ENCODE measurements around the gene ADGRV1. TPM values are rescaled to one million over a fixed set of nuclear protein-coding genes. Genes with fewer than 3 reads are reported as not detected.

ADGRV1 gene
- total RNA-seq, 1 donor, result 0.43 TPM

DNA sequence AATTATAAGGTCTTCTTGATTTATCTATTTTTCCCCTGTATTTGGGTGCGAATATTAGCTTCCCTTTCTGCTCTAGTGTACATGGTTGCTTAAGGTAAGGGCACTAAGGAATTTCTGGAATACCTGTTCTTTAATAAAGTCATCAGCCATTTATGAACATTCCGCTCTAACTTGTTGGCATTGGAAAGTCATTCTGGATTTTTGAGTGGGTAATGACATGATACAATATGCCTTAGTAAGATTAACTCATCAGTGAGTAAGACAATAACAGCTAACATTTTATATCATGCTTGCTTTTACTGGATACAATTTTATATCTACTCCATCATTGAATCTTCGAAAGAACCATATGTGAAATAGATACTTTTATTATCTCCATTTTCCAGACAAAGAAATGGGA, 628.4 kb downstream of the ADGRV1 start:
- TF ChIP-seq, protein P1, sequence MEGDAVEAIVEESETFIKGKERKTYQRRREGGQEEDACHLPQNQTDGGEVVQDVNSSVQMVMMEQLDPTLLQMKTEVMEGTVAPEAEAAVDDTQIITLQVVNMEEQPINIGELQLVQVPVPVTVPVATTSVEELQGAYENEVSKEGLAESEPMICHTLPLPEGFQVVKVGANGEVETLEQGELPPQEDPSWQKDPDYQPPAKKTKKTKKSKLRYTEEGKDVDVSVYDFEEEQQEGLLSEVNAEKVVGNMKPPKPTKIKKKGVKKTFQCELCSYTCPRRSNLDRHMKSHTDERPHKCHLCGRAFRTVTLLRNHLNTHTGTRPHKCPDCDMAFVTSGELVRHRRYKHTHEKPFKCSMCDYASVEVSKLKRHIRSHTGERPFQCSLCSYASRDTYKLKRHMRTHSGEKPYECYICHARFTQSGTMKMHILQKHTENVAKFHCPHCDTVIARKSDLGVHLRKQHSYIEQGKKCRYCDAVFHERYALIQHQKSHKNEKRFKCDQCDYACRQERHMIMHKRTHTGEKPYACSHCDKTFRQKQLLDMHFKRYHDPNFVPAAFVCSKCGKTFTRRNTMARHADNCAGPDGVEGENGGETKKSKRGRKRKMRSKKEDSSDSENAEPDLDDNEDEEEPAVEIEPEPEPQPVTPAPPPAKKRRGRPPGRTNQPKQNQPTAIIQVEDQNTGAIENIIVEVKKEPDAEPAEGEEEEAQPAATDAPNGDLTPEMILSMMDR (IDR thresholded peaks at IDR 0.05; ENCODE audit: insufficient read depth, low read depth, low read length), result no peak
- no peak for DNase-seq (ENCODE audit: low read depth)
- H3K4me3 ChIP-seq (ENCODE audit: low read depth, low read length), result no peak overlapping the region

DNA sequence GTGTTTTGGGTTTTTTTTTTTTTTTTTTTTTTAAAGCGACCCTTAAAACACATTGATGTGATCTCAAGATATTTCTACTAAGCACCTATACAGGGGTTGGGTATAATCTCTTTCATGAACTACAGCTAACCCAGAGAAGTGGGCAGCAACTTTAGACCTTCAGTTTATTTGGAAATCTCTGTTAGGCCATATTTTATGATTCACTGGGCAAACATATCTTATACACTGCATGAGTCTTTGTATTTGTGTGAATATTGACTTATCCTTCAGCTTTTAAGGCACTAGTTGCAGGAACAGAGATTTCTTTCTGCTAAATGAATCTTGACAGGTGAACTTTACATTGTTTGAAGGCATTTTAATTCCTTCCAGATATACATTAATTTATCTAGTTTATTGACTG, 630.2 kb downstream of the ADGRV1 start:
- TF ChIP-seq, protein P1 (IDR thresholded peaks at IDR 0.05; ENCODE audit: insufficient read depth, low read depth, low read length), result no peak
- DNase-seq (ENCODE audit: low read depth), result no peak
- no peak overlapping the region for H3K4me3 ChIP-seq (ENCODE audit: low read depth, low read length)

DNA sequence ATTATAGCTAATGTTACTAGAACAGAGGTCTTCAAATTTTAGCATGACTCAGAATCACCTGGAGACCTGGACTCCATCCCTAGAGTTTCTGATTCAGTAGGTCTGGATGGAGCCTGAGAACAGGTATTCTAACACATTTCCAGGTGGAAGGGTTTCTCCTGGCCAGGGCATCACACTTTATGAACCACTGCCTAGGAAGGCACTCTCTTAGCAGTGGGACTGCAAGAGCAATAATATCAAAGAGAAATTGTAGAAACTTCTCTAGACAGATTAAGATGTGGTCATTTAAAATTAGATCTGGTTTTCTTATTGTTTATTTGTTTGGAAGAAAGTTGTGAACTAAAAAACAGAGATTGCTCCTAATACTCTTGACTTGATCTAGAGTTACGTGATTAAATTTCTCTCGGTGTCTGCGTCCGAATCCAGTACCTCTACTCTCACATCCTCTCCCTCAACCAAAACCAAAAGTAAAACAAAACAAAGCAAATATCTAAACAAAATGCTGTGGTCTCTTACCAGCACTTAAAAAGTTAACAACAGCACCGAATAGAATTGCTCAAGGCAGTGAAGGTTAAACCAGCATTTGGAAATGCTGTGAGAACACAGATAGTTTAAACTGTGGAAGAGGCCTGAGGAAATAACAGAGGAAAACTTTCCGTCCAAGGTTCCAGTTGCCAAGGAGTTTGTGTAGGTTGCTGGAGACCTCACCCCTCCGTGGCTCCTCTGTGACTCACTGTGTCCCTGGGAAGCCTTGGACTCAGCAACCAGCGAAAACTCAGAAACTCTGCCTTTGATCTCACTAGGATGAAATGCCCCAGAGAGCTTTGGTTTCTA, 631.1 kb downstream of the ADGRV1 start:
- H3K4me3 ChIP-seq (ENCODE audit: low read depth, low read length), result peak overlapping the region; percentile 20
- DNase-seq (ENCODE audit: low read depth), result peak; percentile 92
- TF ChIP-seq, protein P1 (IDR thresholded peaks at IDR 0.05; ENCODE audit: insufficient read depth, low read depth, low read length), result no peak

DNA sequence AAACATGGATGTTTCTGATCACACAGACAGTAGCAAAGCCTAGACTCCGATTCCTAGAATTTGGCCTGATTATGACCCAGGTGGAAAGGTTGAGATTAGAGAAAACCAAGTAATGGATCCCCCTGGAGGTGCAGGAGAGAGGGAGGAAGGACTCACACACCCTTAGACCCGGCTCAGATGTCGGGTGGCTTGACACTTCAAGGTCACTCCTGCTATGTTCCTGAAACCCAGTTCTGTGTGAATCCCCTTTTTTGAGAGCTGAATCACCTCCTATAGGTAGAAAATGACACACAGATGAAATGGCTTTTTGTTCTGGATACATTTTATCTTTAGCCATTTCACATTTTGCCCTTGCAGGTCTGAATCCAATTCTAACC, 631.7 kb downstream of the ADGRV1 start:
- peak overlapping the region; percentile 20 for H3K4me3 ChIP-seq (ENCODE audit: low read depth, low read length)
- DNase-seq (ENCODE audit: low read depth), result no peak
- TF ChIP-seq, protein P1 (IDR thresholded peaks at IDR 0.05; ENCODE audit: insufficient read depth, low read depth, low read length), result peak; percentile 11

DNA sequence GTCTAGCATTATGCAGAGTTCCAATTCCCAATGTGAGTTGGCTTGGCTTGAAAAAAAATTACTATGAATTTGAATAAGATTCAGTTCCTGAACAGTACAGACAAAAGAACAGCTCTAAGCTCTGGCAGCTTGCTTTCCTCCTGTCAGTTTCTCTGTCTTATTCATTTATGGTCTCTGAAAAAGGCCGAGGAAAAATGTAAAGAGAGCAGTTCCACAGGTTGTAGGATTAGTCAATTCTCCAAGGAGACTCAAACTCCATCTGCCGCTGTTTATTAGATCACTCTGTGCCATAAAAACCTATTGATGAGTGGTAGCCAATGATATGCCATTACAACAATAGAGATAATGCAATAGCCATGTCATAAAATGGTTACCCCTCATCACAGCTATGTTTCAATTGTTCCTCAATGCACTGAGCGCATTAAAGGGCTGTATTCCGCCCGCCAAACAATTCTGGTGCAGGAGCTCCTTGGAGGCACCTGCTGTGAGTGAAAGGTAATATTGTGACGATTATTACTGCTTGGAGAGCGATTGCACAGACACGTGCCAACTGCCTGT, 636.3 kb downstream of the ADGRV1 start:
- no peak overlapping the region for H3K4me3 ChIP-seq (ENCODE audit: low read depth, low read length)
- TF ChIP-seq, protein P1 (IDR thresholded peaks at IDR 0.05; ENCODE audit: insufficient read depth, low read depth, low read length), result no peak
- DNase-seq (ENCODE audit: low read depth), result no peak

DNA sequence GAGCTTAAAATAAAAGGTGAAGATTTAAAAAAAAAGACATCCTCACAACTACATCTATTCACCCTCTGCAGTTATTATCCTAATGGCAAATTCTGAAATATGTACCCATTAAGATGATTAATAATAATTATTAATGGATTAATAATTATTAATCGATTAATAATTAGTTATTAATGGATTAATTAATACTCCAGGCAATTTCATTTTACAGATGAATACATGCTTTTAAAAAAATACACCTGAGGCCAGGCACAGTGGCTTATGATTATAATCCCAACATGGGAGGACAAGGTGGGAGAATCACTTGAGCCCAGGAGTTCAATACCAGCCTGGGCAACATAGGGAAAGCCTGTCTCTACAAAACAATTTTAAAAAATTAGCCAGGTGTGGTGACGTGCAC, 642.1 kb downstream of the ADGRV1 start:
- TF ChIP-seq, protein P1 (IDR thresholded peaks at IDR 0.05; ENCODE audit: insufficient read depth, low read depth, low read length), result no peak
- no peak for DNase-seq (ENCODE audit: low read depth)
- no peak overlapping the region for H3K4me3 ChIP-seq (ENCODE audit: low read depth, low read length)

All from fibroblast of villous mesenchyme (primary cell).